IMR-90 (cell line): Measurements from ENCODE around the gene STX1B. TPM values are rescaled to one million over a fixed set of nuclear protein-coding genes. Genes with fewer than 3 reads are reported as not detected.
A peak's percentile ranks its signal among the peaks of the same experiment; 100 is the strongest.

Experiments
- ATAC-seq: fragments of 200-7000 bp; cut with Tn5 transposase; 2 replicates; pipeline ENCODE4 v1.9.1; 2020; ENCODE audit warnings: low read depth, mild to moderate bottlenecking, moderate library complexity
- BruUV-seq: library from RNA; stranded (reverse); fragments of 400-500 nt; replicated peaks from 2 replicates; lab custom pipeline; 2021; lab: Mats Ljungman, UMichigan
- CTCF ChIA-PET: fragments of 300-600 bp; formaldehyde crosslinking; extraction: SDS; loops from one replicate; lab custom pipeline; 2021; ENCODE audit warnings: antibody characterized with exemption; lab: Yijun Ruan, JAX
- POLR2A ChIA-PET: fragments of 300-600 bp; sonication (Branson Sonifier 250); formaldehyde crosslinking; loops from one replicate; lab custom pipeline; 2022; ENCODE audit warnings: antibody characterized with exemption; ENCODE audit not compliant: unreplicated experiment; lab: Charles Lee
- DNase-seq: peaks from one replicate; pipeline ENCODE4 v3.0.0; 2013
- H2AFZ ChIP-seq: replicated peaks from 2 replicates; pipeline ENCODE3; 2013; ENCODE audit warnings: low read length, mild to moderate bottlenecking; ENCODE audit not compliant: poor library complexity
- H2AK5ac ChIP-seq: 2 replicates; pipeline ENCODE4 v1.6.1; 2013; ENCODE audit warnings: low read depth, low read length, inconsistent platforms
- H2AK9ac ChIP-seq: replicated peaks from 2 replicates; pipeline ENCODE3; 2013; ENCODE audit warnings: mild to moderate bottlenecking, low read depth, low read length, moderate library complexity; ENCODE audit not compliant: poor library complexity
- H2BK120ac ChIP-seq: 2 replicates; pipeline ENCODE4 v1.6.1; 2013; ENCODE audit warnings: low read depth, low read length, inconsistent platforms
- H2BK15ac ChIP-seq: 3 replicates; pipeline ENCODE4 v1.6.1; 2013; ENCODE audit warnings: low read depth, low read length, inconsistent platforms
- H2BK20ac ChIP-seq: 2 replicates; pipeline ENCODE4 v1.6.1; 2013; ENCODE audit warnings: low read depth, mild to moderate bottlenecking, inconsistent platforms, low read length, moderate library complexity
- H2BK5ac ChIP-seq: 2 replicates; pipeline ENCODE4 v1.6.1; 2013; ENCODE audit warnings: mild to moderate bottlenecking, low read depth, low read length, inconsistent platforms; ENCODE audit not compliant: poor library complexity, severe bottlenecking
- H3K14ac ChIP-seq: replicated peaks from 2 replicates; pipeline ENCODE4 v1.6.1; 2013; ENCODE audit warnings: low read depth, low read length, inconsistent platforms
- H3K18ac ChIP-seq: 2 replicates; pipeline ENCODE4 v1.6.1; 2013; ENCODE audit warnings: low read depth, low read length, control low read depth
- H3K23ac ChIP-seq: 2 replicates; pipeline ENCODE4 v1.6.1; 2013; ENCODE audit warnings: low read depth, low read length, inconsistent platforms
- H3K27ac ChIP-seq: 2 replicates; pipeline ENCODE4 v1.5.1; 2013; ENCODE audit warnings: mild to moderate bottlenecking, control low read depth, low read length; ENCODE audit not compliant: insufficient read depth
- H3K27me3 ChIP-seq: 2 replicates; pipeline ENCODE4 v1.6.1; 2013; ENCODE audit warnings: low read length; ENCODE audit not compliant: control insufficient read depth, insufficient read depth
- H3K36me3 ChIP-seq: 2 replicates; pipeline ENCODE4 v1.6.1; 2013; ENCODE audit warnings: low read length, mixed read lengths; ENCODE audit not compliant: control insufficient read depth, insufficient read depth
- H3K4ac ChIP-seq: 2 replicates; pipeline ENCODE4 v1.6.1; 2013; ENCODE audit warnings: low read depth, low read length, inconsistent platforms
- H3K4me1 ChIP-seq: 2 replicates; pipeline ENCODE4 v1.6.1; 2013; ENCODE audit warnings: low read length, mixed read lengths; ENCODE audit not compliant: control insufficient read depth, insufficient read depth
- H3K4me2 ChIP-seq: 2 replicates; pipeline ENCODE4 v1.6.1; 2013; ENCODE audit warnings: low read depth, mild to moderate bottlenecking, control low read depth, low read length, moderate library complexity
- H3K4me3 ChIP-seq: 2 replicates; pipeline ENCODE4 v1.5.1; 2013; ENCODE audit warnings: low read depth, mild to moderate bottlenecking, control low read depth, low read length, moderate library complexity; ENCODE audit not compliant: insufficient read depth
- H3K56ac ChIP-seq: 2 replicates; pipeline ENCODE4 v1.6.1; 2013; ENCODE audit warnings: low read length, inconsistent platforms; ENCODE audit not compliant: insufficient read depth; ENCODE audit errors: extremely low read depth
- H3K79me1 ChIP-seq, 2 experiments: 2 replicates each; pipeline ENCODE4 v1.6.1; 2013; ENCODE audit warnings: low read length in 2 of 2, inconsistent platforms in 1 of 2, low read depth in 1 of 2
- H3K9ac ChIP-seq: 2 replicates; pipeline ENCODE4 v1.6.1; 2013; ENCODE audit warnings: low read depth, low read length, control low read depth
- H3K9me1 ChIP-seq: 2 replicates; pipeline ENCODE4 v1.6.1; 2013; ENCODE audit warnings: low read length, inconsistent platforms; ENCODE audit not compliant: insufficient read depth
- H3K9me3 ChIP-seq: 2 replicates; pipeline ENCODE4 v1.6.1; 2013; ENCODE audit warnings: low read length; ENCODE audit not compliant: control insufficient read depth, insufficient read depth
- H4K20me1 ChIP-seq: 2 replicates; pipeline ENCODE4 v1.6.1; 2013; ENCODE audit warnings: low read length, inconsistent platforms; ENCODE audit not compliant: insufficient read depth
- H4K5ac ChIP-seq: 2 replicates; pipeline ENCODE4 v1.6.1; 2013; ENCODE audit warnings: mild to moderate bottlenecking, low read depth, low read length, control low read depth
- H4K8ac ChIP-seq, 2 experiments: 2 replicates each; pipeline ENCODE4 v1.6.1; 2013; ENCODE audit warnings: low read depth in 2 of 2, low read length in 2 of 2, control low read depth in 1 of 2, inconsistent platforms in 1 of 2
- H4K91ac ChIP-seq: 2 replicates; pipeline ENCODE4 v1.6.1; 2013; ENCODE audit warnings: low read depth, low read length, inconsistent platforms; ENCODE audit not compliant: insufficient read depth
- BHLHE40 ChIP-seq: fragments of 150-350 bp; IDR thresholded peaks from 2 replicates; pipeline ENCODE4 v1.6.1; 2016; ENCODE audit warnings: mild to moderate bottlenecking, low read depth, low read length
- CHD1 ChIP-seq: IDR thresholded peaks from 2 replicates; pipeline ENCODE4 v1.6.1; 2012; ENCODE audit warnings: low read depth, low read length, improper control_type of control experiment
- MAFK ChIP-seq: IDR thresholded peaks from 2 replicates; pipeline ENCODE4 v1.6.1; 2012; ENCODE audit warnings: low read depth, low read length, improper control_type of control experiment
- MAZ ChIP-seq: IDR thresholded peaks from 2 replicates; pipeline ENCODE4 v1.6.1; 2012; ENCODE audit warnings: low read depth, mild to moderate bottlenecking, low read length, improper control_type of control experiment, moderate library complexity, borderline replicate concordance
- MXI1 ChIP-seq: IDR thresholded peaks from 2 replicates; pipeline ENCODE4 v1.6.1; 2012; ENCODE audit warnings: low read depth, mild to moderate bottlenecking, low read length, moderate library complexity, borderline replicate concordance
- NFE2L2 ChIP-seq: fragments of 150-350 bp; IDR thresholded peaks from 2 replicates; pipeline ENCODE4 v1.6.1; 2016; ENCODE audit warnings: low read depth, mild to moderate bottlenecking, low read length
- POLR2A ChIP-seq: IDR thresholded peaks from 2 replicates; pipeline ENCODE4 v1.6.1; 2012; ENCODE audit warnings: mild to moderate bottlenecking, low read depth, low read length
- RAD21 ChIP-seq: IDR thresholded peaks from 2 replicates; pipeline ENCODE4 v1.6.1; 2012; ENCODE audit warnings: low read length, improper control_type of control experiment
- RCOR1 ChIP-seq: IDR thresholded peaks from 2 replicates; pipeline ENCODE4 v1.6.1; 2012; ENCODE audit warnings: mild to moderate bottlenecking, low read length, improper control_type of control experiment; ENCODE audit not compliant: insufficient replicate concordance
- RFX5 ChIP-seq: IDR thresholded peaks from 2 replicates; pipeline ENCODE4 v1.8.0; 2012; ENCODE audit warnings: low read depth, mild to moderate bottlenecking, low read length, moderate library complexity
- SMC3 ChIP-seq: fragments of 150-350 bp; IDR thresholded peaks from 2 replicates; pipeline ENCODE4 v1.6.1; 2016; ENCODE audit warnings: low read depth, mild to moderate bottlenecking, antibody characterized with exemption, low read length, moderate library complexity
- USF2 ChIP-seq: fragments of 150-350 bp; IDR thresholded peaks from 2 replicates; pipeline ENCODE4 v1.6.1; 2017; ENCODE audit warnings: mild to moderate bottlenecking, antibody characterized with exemption, low read length, low read depth
- WGBS, 2 experiments: methylation state at CpG; one replicate each; pipeline versions ENCODE4 v1.1.5 to v1.1.7; 2013; ENCODE audit warnings: missing lambda C conversion rate in 2 of 2; ENCODE audit not compliant: insufficient read length in 1 of 2; ENCODE audit errors: extremely low coverage in 2 of 2; 5-methylcytosine and 5-hydroxymethylcytosine counted together
- dilution Hi-C: fragments of 300-500 bp; cut with HindIII; formaldehyde crosslinking; loops from one replicate; pipeline ENCODE4 v1.14.3; 2018; ENCODE audit warnings: low sequenced_read_pairs; ENCODE audit not compliant: unreplicated experiment
- in situ Hi-C: fragments of 300-500 bp; cut with MboI; formaldehyde crosslinking; loops from 3 replicates; pipeline ENCODE4 v1.14.3; 2019; ENCODE audit warnings: low sequenced_read_pairs, inconsistent platforms, mixed read lengths
- intact Hi-C: fragments of 100-400 bp; cut with micrococcal nuclease; formaldehyde crosslinking; loops from 2 replicates; pipeline ENCODE4 v1.10.0; 2022
- polyA plus RNA-seq, 3 experiments: library from polyadenylated mRNA; depleted of rRNA; stranded (reverse); fragments of >200 nt; gene quantifications; 2 replicates each; pipeline ENCODE4 v1.2.3, GENCODE V29; 2012; ENCODE audit warnings: low replicate concordance in 1 of 3
- total RNA-seq: library from RNA; depleted of rRNA; stranded (reverse); fragments of >200 nt; gene quantifications from 2 replicates; pipeline ENCODE4 v1.2.3, GENCODE V29; 2012
- TF ChIP-seq, protein P1 (sequence below): fragments of 150-350 bp; IDR thresholded peaks from 2 replicates; pipeline ENCODE4 v1.6.1; 2016; ENCODE audit warnings: low read depth, mild to moderate bottlenecking, low read length, moderate library complexity, borderline replicate concordance

Gene STX1B
- total and polyA plus RNA-seq, 2 of the 4 experiments (the other 2 are of a cell fraction): 3.9 to 14.9 TPM

- peak within 1 kb of the TSS; percentile 50 for H3K18ac ChIP-seq
- peaks cover 7% of the 10 kb centered on the region; the same call in 1 of the 2 replicates for H4K20me1 ChIP-seq
- H3K4me1 ChIP-seq: peaks cover 7% of the 10 kb centered on the region
- ChIA-PET POLR2A (interaction anchor here (0.6 kb wide), 1 partner anchor 85 kb away, joined by 4 read pairs; the partner anchor contains the start of gene KAT8), CTCF (no interaction called here)
- H2AFZ ChIP-seq: peak within 1 kb of the TSS; percentile 99
- peak within 1 kb of the TSS; percentile 89 for H3K14ac ChIP-seq
- peak within 1 kb of the TSS; percentile 76 for H2BK120ac ChIP-seq
- H3K79me1 ChIP-seq: peaks cover 21 to 38% of the 10 kb centered on the region in 2 experiments
- DNase-seq: peak; percentile 98
- peaks cover 12% of the 10 kb centered on the region; the same call in 1 of the 2 replicates for H3K9me1 ChIP-seq
- H3K4me2 ChIP-seq: peak within 1 kb of the TSS; percentile 81
- peak within 1 kb of the TSS; percentile 58 for H3K4me3 ChIP-seq
- H3K4ac ChIP-seq: peak within 1 kb of the TSS; percentile 95
- peaks cover 10% of the 10 kb centered on the region for H3K36me3 ChIP-seq
- peak within 1 kb of the TSS; percentile 70 for H2BK5ac ChIP-seq
- dilution Hi-C loops: no loop called here
- peak within 1 kb of the TSS; percentile 74 to 98 for H4K8ac ChIP-seq
- TSS peak; percentile 64 for BruUV-seq
- H2AK5ac ChIP-seq: peak within 1 kb of the TSS; percentile 83
- peak within 1 kb of the TSS; percentile 68 for H3K27ac ChIP-seq
- H2AK9ac ChIP-seq: peak within 1 kb of the TSS; percentile 99
- no peaks in the 10 kb centered on the region for H3K9me3 ChIP-seq
- ATAC-seq: peak; percentile 89
- in situ Hi-C loops: no loop called here
- H2BK15ac ChIP-seq: peak within 1 kb of the TSS; percentile 10; the same call in 1 of the 3 replicates
- peak within 1 kb of the TSS; percentile 59 for H3K56ac ChIP-seq
- intact Hi-C loops: loop anchor here (1.0 to 5.0 kb wide), 5 partner anchors 34 to 410 kb away; partner anchors contain the start of genes HSD3B7 and VKORC1
- peak within 1 kb of the TSS; percentile 74 for H3K9ac ChIP-seq
- no peak within 1 kb of the TSS for H2BK20ac ChIP-seq
- peak within 1 kb of the TSS; percentile 76 for H3K23ac ChIP-seq
- H4K91ac ChIP-seq: peak within 1 kb of the TSS; percentile 92
- H4K5ac ChIP-seq: peak within 1 kb of the TSS; percentile 72
- WGBS, 2 experiments: 0% methylated on average over 28 of the region's 75 CpGs; no CpG with 5 or more reads in 1 of the 2 experiments
- H3K27me3 ChIP-seq: no peaks in the 10 kb centered on the region
- TF ChIP-seq SMC3 (no peak), BHLHE40 (peak; percentile 95), USF2 (peak; percentile 99), POLR2A (peak; percentile 60; the same call in 1 of the 2 replicates), RAD21 (0 out of 2 replicates have a peak, but pooled peaks have one; percentile 4), RCOR1 (peak; percentile 52), MXI1 (peak; percentile 84), CHD1 (peak; percentile 70; the same call in 1 of the 2 replicates), MAFK (peak; percentile 22; the same call in 1 of the 2 replicates), RFX5 (no peak; the same call in 1 of the 2 replicates), MAZ (peak; percentile 81; the same call in 1 of the 2 replicates), NFE2L2 (no peak)
- TF ChIP-seq, protein P1, sequence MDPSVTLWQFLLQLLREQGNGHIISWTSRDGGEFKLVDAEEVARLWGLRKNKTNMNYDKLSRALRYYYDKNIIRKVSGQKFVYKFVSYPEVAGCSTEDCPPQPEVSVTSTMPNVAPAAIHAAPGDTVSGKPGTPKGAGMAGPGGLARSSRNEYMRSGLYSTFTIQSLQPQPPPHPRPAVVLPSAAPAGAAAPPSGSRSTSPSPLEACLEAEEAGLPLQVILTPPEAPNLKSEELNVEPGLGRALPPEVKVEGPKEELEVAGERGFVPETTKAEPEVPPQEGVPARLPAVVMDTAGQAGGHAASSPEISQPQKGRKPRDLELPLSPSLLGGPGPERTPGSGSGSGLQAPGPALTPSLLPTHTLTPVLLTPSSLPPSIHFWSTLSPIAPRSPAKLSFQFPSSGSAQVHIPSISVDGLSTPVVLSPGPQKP: no peak
These were observed 22.6 kb upstream of the STX1B start, which contains the start of gene STX4 for GRCh38 chr16:31032736-31033708. TSS of gene STX4 (plus strand) at chr16:31033558. CDS start at chr16:31033806, 248 bp downstream.
